HepG2 (cell line): Measurements from ENCODE around the gene DCTN2. TPM values are rescaled to one million over a fixed set of nuclear protein-coding genes. Genes with fewer than 3 reads are reported as not detected.

Experiments
- ARID4A ChIP-seq: sonication (generic); formaldehyde crosslinking; IDR thresholded peaks from 2 replicates; pipeline ENCODE4 v1.5.0; 2020; ENCODE audit warnings: mild to moderate bottlenecking, missing genetic modification reagents, borderline replicate concordance
- DMTF1 ChIP-seq: sonication (generic); formaldehyde crosslinking; IDR thresholded peaks from 2 replicates; pipeline ENCODE4 v1.4.0; 2020; ENCODE audit warnings: mild to moderate bottlenecking, missing genetic modification reagents
- HOXA3 ChIP-seq: sonication (generic); formaldehyde crosslinking; IDR thresholded peaks from 2 replicates; pipeline ENCODE4 v1.5.0; 2020; ENCODE audit warnings: missing genetic modification reagents
- ZBED4 ChIP-seq: sonication (generic); formaldehyde crosslinking; IDR thresholded peaks from 2 replicates; pipeline ENCODE4 v1.4.0; 2020; ENCODE audit warnings: missing genetic modification reagents, borderline replicate concordance
- ZBTB49 ChIP-seq: sonication (generic); formaldehyde crosslinking; IDR thresholded peaks from 2 replicates; pipeline ENCODE4 v1.4.0; 2020; ENCODE audit warnings: missing genetic modification reagents, borderline replicate concordance
- ZGPAT ChIP-seq: IDR thresholded peaks from 2 replicates; pipeline ENCODE4 v1.6.1; 2016; ENCODE audit warnings: mild to moderate bottlenecking
- ZNF136 ChIP-seq: sonication (generic); formaldehyde crosslinking; IDR thresholded peaks from 2 replicates; pipeline ENCODE4 v1.8.1; 2022; ENCODE audit warnings: low read depth, mild to moderate bottlenecking, moderate library complexity, missing genetic modification reagents
- ZNF264 ChIP-seq: sonication (generic); formaldehyde crosslinking; IDR thresholded peaks from 2 replicates; pipeline ENCODE4 v1.4.0; 2020; ENCODE audit warnings: missing genetic modification reagents
- ZNF503 ChIP-seq: sonication (generic); formaldehyde crosslinking; IDR thresholded peaks from 2 replicates; pipeline ENCODE4 v1.4.0; 2020; ENCODE audit warnings: missing genetic modification reagents
- polyA plus RNA-seq, 8 experiments: library from polyadenylated mRNA; depleted of rRNA in 3 of 8; stranded (reverse) in 7 of 8; unstranded in 1 of 8; fragments of >200 nt; fragmentation: Illumina TruSeq in 4 of 8; extraction: Trizol in 4 of 8; gene quantifications; 2 replicates each; pipeline versions ENCODE4 v1.2.1 to v1.2.3, GENCODE V29; 2011 to 2016; ENCODE audit warnings: low read depth in 4 of 8, missing spikeins in 1 of 8, mixed read lengths in 1 of 8; ENCODE audit not compliant: insufficient read depth in 1 of 8
- total RNA-seq, 5 experiments: library from RNA; depleted of rRNA; stranded (reverse); fragments of >200 nt; fragmentation: Illumina TruSeq; extraction: Trizol; gene quantifications; 2 replicates each; pipeline ENCODE4 v1.2.3, GENCODE V29; 2016; ENCODE audit warnings: low read depth in 1 of 5

DCTN2 gene
- total and polyA plus RNA-seq, 2 of the 13 experiments (the other 11 are each of a cell fraction or from before 2014, with no cell fraction given) = 72.0 to 77.4 TPM

- 0 out of 2 replicates have a peak, but pooled peaks have one; percentile 31 for TF ChIP-seq ZBED4
- TF ChIP-seq ZBTB49 (CRISPR knock-in tag) = no peak
- no peak for TF ChIP-seq ARID4A (CRISPR knock-in tag)
- peak; percentile 54 for TF ChIP-seq HOXA3 (CRISPR knock-in tag)
- TF ChIP-seq ZNF503 (CRISPR knock-in tag) = peak; percentile 51; the same call in 1 of the 2 replicates
- 0 out of 2 replicates have a peak, but pooled peaks have one; percentile 14 for TF ChIP-seq ZNF264
- TF ChIP-seq ZGPAT (CRISPR knock-in tag) = peak; percentile 47; the same call in 1 of the 2 replicates
- TF ChIP-seq DMTF1 (CRISPR knock-in tag) = no peak
- TF ChIP-seq ZNF136 (CRISPR knock-in tag) = peak; percentile 38; the same call in 1 of the 2 replicates
Measured at GRCh38 chr12:57579677-57580465, 32.9 kb upstream of the DCTN2 start (continued).
